Neuronal stem cell (in vitro differentiated cells): ENCODE results near the gene DMKN.

Experiments
- DNase-seq: peaks from one replicate; pipeline ENCODE4 v3.0.0-alpha.2; 2013; ENCODE audit warnings: low spot score
- H2AFZ ChIP-seq: one replicate; pipeline ENCODE4 v1.6.1; 2013; ENCODE audit warnings: mild to moderate bottlenecking, low read length, inconsistent platforms
- H2AK5ac ChIP-seq: 2 replicates; pipeline ENCODE4 v1.6.1; 2013; ENCODE audit warnings: low read depth, mild to moderate bottlenecking, inconsistent platforms, low read length, moderate library complexity, mixed read lengths
- H2BK120ac ChIP-seq: 2 replicates; pipeline ENCODE4 v1.6.1; 2013; ENCODE audit warnings: low read depth, mild to moderate bottlenecking, inconsistent platforms, low read length, moderate library complexity, mixed read lengths
- H2BK12ac ChIP-seq: one replicate; pipeline ENCODE4 v1.6.1; 2013; ENCODE audit warnings: low read length, inconsistent platforms
- H2BK15ac ChIP-seq: 2 replicates; pipeline ENCODE4 v1.6.1; 2013; ENCODE audit warnings: mild to moderate bottlenecking, low read length, inconsistent platforms, mixed read lengths
- H2BK5ac ChIP-seq: one replicate; pipeline ENCODE4 v1.6.1; 2013; ENCODE audit warnings: inconsistent platforms, mild to moderate bottlenecking, low read length, moderate library complexity
- H3K14ac ChIP-seq: one replicate; pipeline ENCODE4 v1.6.1; 2013; ENCODE audit warnings: low read length, inconsistent platforms
- H3K18ac ChIP-seq: 2 replicates; pipeline ENCODE4 v1.6.1; 2013; ENCODE audit warnings: low read length, inconsistent platforms
- H3K23ac ChIP-seq: 2 replicates; pipeline ENCODE4 v1.6.1; 2013; ENCODE audit warnings: low read depth, mild to moderate bottlenecking, mixed read lengths, low read length, inconsistent platforms; ENCODE audit not compliant: poor library complexity
- H3K27ac ChIP-seq: replicated peaks from 3 replicates; pipeline ENCODE4 v1.5.1; 2013; ENCODE audit warnings: low read length, inconsistent platforms
- H3K27me3 ChIP-seq, 3 experiments: 2 replicates each; pipeline ENCODE4 v1.6.1; 2013; ENCODE audit warnings: low read length in 3 of 3, mild to moderate bottlenecking in 2 of 3, inconsistent platforms in 1 of 3, low read depth in 1 of 3, mixed read lengths in 1 of 3, moderate library complexity in 1 of 3; ENCODE audit not compliant: control insufficient read depth in 3 of 3, insufficient read depth in 3 of 3
- H3K36me3 ChIP-seq, 2 donors: replicated peaks in 1 of 2; 2 replicates each; pipeline ENCODE4 v1.6.1; 2013; ENCODE audit warnings: low read length in 2 of 2; ENCODE audit not compliant: control insufficient read depth in 2 of 2, insufficient read depth in 2 of 2
- H3K4ac ChIP-seq: 2 replicates; pipeline ENCODE4 v1.6.1; 2013; ENCODE audit warnings: inconsistent platforms, mild to moderate bottlenecking, low read length, moderate library complexity
- H3K4me1 ChIP-seq, 2 donors: 1 replicate in 1 of 2; 2 replicates in 1 of 2; pipeline ENCODE4 v1.6.1; 2013; ENCODE audit warnings: low read length in 2 of 2, low read depth in 1 of 2; ENCODE audit not compliant: control insufficient read depth in 2 of 2, insufficient read depth in 1 of 2
- H3K4me2 ChIP-seq: one replicate; pipeline ENCODE4 v1.6.1; 2013; ENCODE audit warnings: mild to moderate bottlenecking, low read length, inconsistent platforms; ENCODE audit not compliant: insufficient read depth, poor library complexity, severe bottlenecking
- H3K4me3 ChIP-seq, 2 donors: 2 replicates each; pipeline ENCODE4 v1.5.1; 2013; ENCODE audit warnings: low read length in 2 of 2, mild to moderate bottlenecking in 2 of 2, inconsistent platforms in 1 of 2, moderate library complexity in 1 of 2
- H3K79me1 ChIP-seq: one replicate; pipeline ENCODE4 v1.6.1; 2013; ENCODE audit warnings: low read depth, mild to moderate bottlenecking, inconsistent platforms, low read length, moderate library complexity
- H3K9ac ChIP-seq: one replicate; pipeline ENCODE4 v1.6.1; 2013; ENCODE audit warnings: mild to moderate bottlenecking, low read depth, low read length, inconsistent platforms; ENCODE audit not compliant: poor library complexity
- H3K9me3 ChIP-seq, 2 donors: replicated peaks in 1 of 2; 2 replicates each; pipeline versions ENCODE3 to v1.6.1; 2013; ENCODE audit warnings: low read length in 2 of 2, mild to moderate bottlenecking in 2 of 2, inconsistent platforms in 1 of 2, low read depth in 1 of 2, mixed read lengths in 1 of 2, moderate library complexity in 1 of 2; ENCODE audit not compliant: control insufficient read depth in 2 of 2, insufficient read depth in 1 of 2
- H4K8ac ChIP-seq: one replicate; pipeline ENCODE4 v1.6.1; 2013; ENCODE audit warnings: low read depth, mild to moderate bottlenecking, inconsistent platforms, low read length, moderate library complexity
- H4K91ac ChIP-seq: one replicate; pipeline ENCODE4 v1.6.1; 2013; ENCODE audit warnings: low read length, low read depth, mild to moderate bottlenecking, inconsistent platforms; ENCODE audit not compliant: poor library complexity
- WGBS, 2 donors: extraction: QIAGEN DNeasy Blood & Tissue Kit; methylation state at CpG; one replicate each; pipeline ENCODE4 v1.1.7; 2013; ENCODE audit warnings: missing lambda C conversion rate in 2 of 2, mixed read lengths in 1 of 2; ENCODE audit not compliant: insufficient read length in 2 of 2, insufficient replicate concordance in 1 of 2; ENCODE audit errors: extremely low coverage in 2 of 2; 5-methylcytosine and 5-hydroxymethylcytosine counted together

DMKN gene

GRCh38 chr19:35521124-35521743 is 7.8 kb upstream of the DMKN start:
- H4K8ac ChIP-seq: no peak overlapping the region
- no peak for DNase-seq
- no peak overlapping the region for H3K14ac ChIP-seq
- no peak overlapping the region for H3K4ac ChIP-seq
- no peak overlapping the region for H3K23ac ChIP-seq
- H3K4me2 ChIP-seq: no peak overlapping the region
- no peak overlapping the region for H2BK120ac ChIP-seq
- no peak overlapping the region for H3K9ac ChIP-seq
- no peak overlapping the region for H3K27ac ChIP-seq
- H3K36me3 ChIP-seq: no peaks in the 10 kb centered on the region
- no peak overlapping the region for H4K91ac ChIP-seq
- peaks cover 6 to 11% of the 10 kb centered on the region in 2 donors for H3K4me1 ChIP-seq
- H3K79me1 ChIP-seq: no peaks in the 10 kb centered on the region
- peaks cover 0 to 41% (median 0%) of the 10 kb centered on the region in 3 experiments for H3K27me3 ChIP-seq
- H2BK12ac ChIP-seq: no peak overlapping the region
- H2AK5ac ChIP-seq: no peak overlapping the region
- H2BK15ac ChIP-seq: no peak overlapping the region
- H3K9me3 ChIP-seq: no peaks in the 10 kb centered on the region
- H2BK5ac ChIP-seq: no peak overlapping the region
- no peak overlapping the region for H2AFZ ChIP-seq
- no peak overlapping the region for H3K4me3 ChIP-seq
- no peak overlapping the region for H3K18ac ChIP-seq
- WGBS, 2 donors: no CpG with 5 or more reads among the region's 16 CpGs

GRCh38 chr19:35519291-35519690 is 5.8 kb upstream of the DMKN start:
- Histone ChIP-seq H2BK12ac (no peak overlapping the region), H3K23ac (no peak overlapping the region), H3K4me1 (peaks cover 5 to 6% of the 10 kb centered on the region in 2 donors), H3K27ac (no peak overlapping the region), H3K9me3 (no peaks in the 10 kb centered on the region), H3K18ac (peak overlapping the region; percentile 38), H3K27me3 (peaks cover 0 to 30% (median 0%) of the 10 kb centered on the region in 3 experiments), H2BK5ac (no peak overlapping the region), H3K79me1 (no peaks in the 10 kb centered on the region), H3K9ac (no peak overlapping the region), H3K36me3 (no peaks in the 10 kb centered on the region), H2BK120ac (no peak overlapping the region), H2BK15ac (no peak overlapping the region), H2AFZ (no peak overlapping the region), H3K14ac (no peak overlapping the region), H3K4me3 (no peak overlapping the region), H4K8ac (no peak overlapping the region), H3K4ac (no peak overlapping the region), H2AK5ac (peak overlapping the region; percentile 14), H3K4me2 (no peak overlapping the region), H4K91ac (no peak overlapping the region)
- no CpG with 5 or more reads among the region's 7 CpGs for WGBS, 2 donors
- DNase-seq: no peak

GRCh38 chr19:35518313-35518712 is 4.9 kb upstream of the DMKN start:
- no peaks in the 10 kb centered on the region for H3K79me1 ChIP-seq
- peak overlapping the region; percentile 47 for H2BK120ac ChIP-seq
- no peak overlapping the region for H4K91ac ChIP-seq
- DNase-seq: no peak
- H3K4me2 ChIP-seq: no peak overlapping the region
- WGBS, 2 donors: no CpG with 5 or more reads among the region's 6 CpGs
- no peak overlapping the region for H2BK15ac ChIP-seq
- peaks cover 6 to 11% of the 10 kb centered on the region in 2 donors for H3K4me1 ChIP-seq
- H3K36me3 ChIP-seq: no peaks in the 10 kb centered on the region
- no peaks in the 10 kb centered on the region for H3K9me3 ChIP-seq
- peaks cover 0 to 32% (median 2%) of the 10 kb centered on the region in 3 experiments for H3K27me3 ChIP-seq
- H3K9ac ChIP-seq: no peak overlapping the region
- H4K8ac ChIP-seq: no peak overlapping the region
- H2BK5ac ChIP-seq: no peak overlapping the region
- H2AFZ ChIP-seq: no peak overlapping the region
- no peak overlapping the region for H3K27ac ChIP-seq
- H3K4ac ChIP-seq: no peak overlapping the region
- H3K14ac ChIP-seq: no peak overlapping the region
- no peak overlapping the region for H3K23ac ChIP-seq
- H2AK5ac ChIP-seq: no peak overlapping the region
- no peak overlapping the region for H3K18ac ChIP-seq
- H2BK12ac ChIP-seq: no peak overlapping the region
- no peak overlapping the region for H3K4me3 ChIP-seq

- no peaks in the 10 kb centered on the region for H3K79me1 ChIP-seq
- H4K8ac ChIP-seq: no peak overlapping the region
- no peak overlapping the region for H3K9ac ChIP-seq
- H2BK15ac ChIP-seq: no peak overlapping the region
- H3K36me3 ChIP-seq: no peaks in the 10 kb centered on the region
- H2AFZ ChIP-seq: no peak overlapping the region
- peaks cover 0 to 34% (median 3%) of the 10 kb centered on the region in 3 experiments for H3K27me3 ChIP-seq
- no peak overlapping the region for H3K4me2 ChIP-seq
- no CpG with 5 or more reads among the region's 2 CpGs for WGBS, 2 donors
- no peak overlapping the region for H3K4ac ChIP-seq
- DNase-seq: no peak
- peaks cover 6 to 11% of the 10 kb centered on the region in 2 donors for H3K4me1 ChIP-seq
- no peak overlapping the region for H3K4me3 ChIP-seq
- no peak overlapping the region for H2AK5ac ChIP-seq
- H3K14ac ChIP-seq: no peak overlapping the region
- H2BK120ac ChIP-seq: no peak overlapping the region
- no peak overlapping the region for H2BK12ac ChIP-seq
- H3K18ac ChIP-seq: no peak overlapping the region
- H3K23ac ChIP-seq: no peak overlapping the region
- no peak overlapping the region for H4K91ac ChIP-seq
- no peaks in the 10 kb centered on the region for H3K9me3 ChIP-seq
- H3K27ac ChIP-seq: no peak overlapping the region
- H2BK5ac ChIP-seq: no peak overlapping the region
Observed at GRCh38 chr19:35517342-35517741, 3.9 kb upstream of the DMKN start.
